ENCODE measurements around the gene STX19. TPM values are rescaled to one million over a fixed set of nuclear protein-coding genes. Genes with fewer than 3 reads are reported as not detected.
A peak's percentile ranks its signal among the peaks of the same experiment; 100 is the strongest.

Gene STX19
- total and polyA plus RNA-seq, 2 of the 13 experiments (the other 11 are each of a cell fraction or from before 2014, with no cell fraction given) = not detected

DNA sequence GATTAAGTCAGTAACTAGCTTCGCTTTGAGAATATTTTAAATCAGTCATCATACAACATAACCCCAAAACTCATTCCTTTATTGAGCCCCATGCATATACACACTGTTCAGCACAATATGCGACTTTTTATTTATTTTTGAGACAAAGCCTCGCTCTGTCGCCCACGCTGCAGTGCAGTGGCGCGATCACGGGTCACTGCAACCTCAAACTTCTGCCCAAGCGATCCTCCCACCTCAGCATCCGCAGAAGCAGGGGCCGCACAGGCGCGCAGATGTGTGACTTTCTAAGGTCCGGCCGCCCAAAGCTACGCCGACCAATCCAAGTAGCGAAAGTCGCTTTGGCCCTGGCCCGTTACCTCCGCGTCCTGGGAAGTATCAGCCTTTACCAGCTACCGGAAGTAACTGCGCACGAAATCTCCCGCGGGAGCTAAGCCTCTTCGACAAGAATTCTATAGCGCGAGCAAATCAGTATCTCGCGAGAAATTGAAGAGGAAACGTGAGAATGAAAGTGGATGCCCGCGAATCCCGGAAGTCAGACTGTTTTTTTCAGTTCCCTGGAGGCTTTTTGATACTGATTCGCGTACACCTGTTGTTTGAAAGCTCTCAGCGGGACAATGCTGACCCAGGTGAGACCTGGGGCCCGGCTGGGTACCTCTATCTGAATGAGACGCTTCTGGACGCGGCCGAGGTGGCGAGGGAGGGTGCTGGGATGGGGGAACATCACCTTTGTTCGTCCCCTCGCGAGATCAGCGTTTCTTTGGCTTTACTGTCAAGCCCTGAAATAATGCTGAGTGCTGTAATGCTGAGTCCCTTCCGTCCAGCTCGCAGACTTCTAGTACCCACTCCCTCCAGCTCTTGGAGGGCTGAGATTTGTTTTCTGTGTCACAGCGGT lies 34.4 kb upstream of the STX19 start, which contains the start of the genes DHFR2 and NSUN3 (continued):
- TF ChIP-seq ARID2 (CRISPR knock-in tag; IDR thresholded peaks at IDR 0.05; ENCODE audit: borderline replicate concordance) = peak; percentile 70; the same call in 1 of the 2 replicates
- TF ChIP-seq ONECUT2 (CRISPR knock-in tag; IDR thresholded peaks at IDR 0.05) = peak; percentile 10; the same call in 1 of the 2 replicates
- no peak for TF ChIP-seq PCBP1 (IDR thresholded peaks at IDR 0.05; ENCODE audit: borderline replicate concordance, low read depth, low read length)
- peak; percentile 86; the same call in 1 of the 2 replicates for TF ChIP-seq RORA (CRISPR knock-in tag; IDR thresholded peaks at IDR 0.05)
- no peak for TF ChIP-seq ZNF589 (CRISPR knock-in tag; conservative IDR thresholded peaks at IDR 0.05)
- TF ChIP-seq ZBTB4 (CRISPR knock-in tag; IDR thresholded peaks at IDR 0.05; ENCODE audit: borderline replicate concordance) = no peak
- TF ChIP-seq, protein P1, sequence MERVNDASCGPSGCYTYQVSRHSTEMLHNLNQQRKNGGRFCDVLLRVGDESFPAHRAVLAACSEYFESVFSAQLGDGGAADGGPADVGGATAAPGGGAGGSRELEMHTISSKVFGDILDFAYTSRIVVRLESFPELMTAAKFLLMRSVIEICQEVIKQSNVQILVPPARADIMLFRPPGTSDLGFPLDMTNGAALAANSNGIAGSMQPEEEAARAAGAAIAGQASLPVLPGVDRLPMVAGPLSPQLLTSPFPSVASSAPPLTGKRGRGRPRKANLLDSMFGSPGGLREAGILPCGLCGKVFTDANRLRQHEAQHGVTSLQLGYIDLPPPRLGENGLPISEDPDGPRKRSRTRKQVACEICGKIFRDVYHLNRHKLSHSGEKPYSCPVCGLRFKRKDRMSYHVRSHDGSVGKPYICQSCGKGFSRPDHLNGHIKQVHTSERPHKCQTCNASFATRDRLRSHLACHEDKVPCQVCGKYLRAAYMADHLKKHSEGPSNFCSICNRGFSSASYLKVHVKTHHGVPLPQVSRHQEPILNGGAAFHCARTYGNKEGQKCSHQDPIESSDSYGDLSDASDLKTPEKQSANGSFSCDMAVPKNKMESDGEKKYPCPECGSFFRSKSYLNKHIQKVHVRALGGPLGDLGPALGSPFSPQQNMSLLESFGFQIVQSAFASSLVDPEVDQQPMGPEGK (CRISPR knock-in tag; IDR thresholded peaks at IDR 0.05) = peak; percentile 14; the same call in 1 of the 2 replicates
- TF ChIP-seq REPIN1 (CRISPR knock-in tag; IDR thresholded peaks at IDR 0.05; ENCODE audit: borderline replicate concordance, low read depth) = peak; percentile 35; the same call in 1 of the 2 replicates
- no peak for TF ChIP-seq NR2F2 (IDR thresholded peaks at IDR 0.05; ENCODE audit: borderline replicate concordance, low read depth)
- no peak; the same call in 1 of the 2 replicates for TF ChIP-seq HES4 (CRISPR knock-in tag; IDR thresholded peaks at IDR 0.05; ENCODE audit: borderline replicate concordance)
- no peak; the same call in 1 of the 2 replicates for TF ChIP-seq ZBTB42 (CRISPR knock-in tag; IDR thresholded peaks at IDR 0.05)
- TF ChIP-seq, protein P2, sequence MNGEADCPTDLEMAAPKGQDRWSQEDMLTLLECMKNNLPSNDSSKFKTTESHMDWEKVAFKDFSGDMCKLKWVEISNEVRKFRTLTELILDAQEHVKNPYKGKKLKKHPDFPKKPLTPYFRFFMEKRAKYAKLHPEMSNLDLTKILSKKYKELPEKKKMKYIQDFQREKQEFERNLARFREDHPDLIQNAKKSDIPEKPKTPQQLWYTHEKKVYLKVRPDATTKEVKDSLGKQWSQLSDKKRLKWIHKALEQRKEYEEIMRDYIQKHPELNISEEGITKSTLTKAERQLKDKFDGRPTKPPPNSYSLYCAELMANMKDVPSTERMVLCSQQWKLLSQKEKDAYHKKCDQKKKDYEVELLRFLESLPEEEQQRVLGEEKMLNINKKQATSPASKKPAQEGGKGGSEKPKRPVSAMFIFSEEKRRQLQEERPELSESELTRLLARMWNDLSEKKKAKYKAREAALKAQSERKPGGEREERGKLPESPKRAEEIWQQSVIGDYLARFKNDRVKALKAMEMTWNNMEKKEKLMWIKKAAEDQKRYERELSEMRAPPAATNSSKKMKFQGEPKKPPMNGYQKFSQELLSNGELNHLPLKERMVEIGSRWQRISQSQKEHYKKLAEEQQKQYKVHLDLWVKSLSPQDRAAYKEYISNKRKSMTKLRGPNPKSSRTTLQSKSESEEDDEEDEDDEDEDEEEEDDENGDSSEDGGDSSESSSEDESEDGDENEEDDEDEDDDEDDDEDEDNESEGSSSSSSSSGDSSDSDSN (CRISPR knock-in tag; IDR thresholded peaks at IDR 0.05) = peak; percentile 62
- TF ChIP-seq, protein P3, sequence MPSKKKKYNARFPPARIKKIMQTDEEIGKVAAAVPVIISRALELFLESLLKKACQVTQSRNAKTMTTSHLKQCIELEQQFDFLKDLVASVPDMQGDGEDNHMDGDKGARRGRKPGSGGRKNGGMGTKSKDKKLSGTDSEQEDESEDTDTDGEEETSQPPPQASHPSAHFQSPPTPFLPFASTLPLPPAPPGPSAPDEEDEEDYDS (CRISPR knock-in tag; IDR thresholded peaks at IDR 0.05) = peak; percentile 75
- TF ChIP-seq DNMT1 (CRISPR knock-in tag; IDR thresholded peaks at IDR 0.05) = no peak
- TF ChIP-seq ZFP36L2 (CRISPR knock-in tag; IDR thresholded peaks at IDR 0.05) = no peak
- TF ChIP-seq, protein P4, sequence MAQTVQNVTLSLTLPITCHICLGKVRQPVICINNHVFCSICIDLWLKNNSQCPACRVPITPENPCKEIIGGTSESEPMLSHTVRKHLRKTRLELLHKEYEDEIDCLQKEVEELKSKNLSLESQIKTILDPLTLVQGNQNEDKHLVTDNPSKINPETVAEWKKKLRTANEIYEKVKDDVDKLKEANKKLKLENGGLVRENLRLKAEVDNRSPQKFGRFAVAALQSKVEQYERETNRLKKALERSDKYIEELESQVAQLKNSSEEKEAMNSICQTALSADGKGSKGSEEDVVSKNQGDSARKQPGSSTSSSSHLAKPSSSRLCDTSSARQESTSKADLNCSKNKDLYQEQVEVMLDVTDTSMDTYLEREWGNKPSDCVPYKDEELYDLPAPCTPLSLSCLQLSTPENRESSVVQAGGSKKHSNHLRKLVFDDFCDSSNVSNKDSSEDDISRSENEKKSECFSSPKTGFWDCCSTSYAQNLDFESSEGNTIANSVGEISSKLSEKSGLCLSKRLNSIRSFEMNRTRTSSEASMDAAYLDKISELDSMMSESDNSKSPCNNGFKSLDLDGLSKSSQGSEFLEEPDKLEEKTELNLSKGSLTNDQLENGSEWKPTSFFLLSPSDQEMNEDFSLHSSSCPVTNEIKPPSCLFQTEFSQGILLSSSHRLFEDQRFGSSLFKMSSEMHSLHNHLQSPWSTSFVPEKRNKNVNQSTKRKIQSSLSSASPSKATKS (CRISPR knock-in tag; IDR thresholded peaks at IDR 0.05) = peak; percentile 90; the same call in 1 of the 2 replicates
